Astrocyte of the spinal cord (primary cell): ENCODE data around the gene STBD1.
"Not testable (repeated sequence)": the region's sequence is repeated elsewhere in the genome, so short reads cannot be mapped to it uniquely, and the experiment has no call there.

Experiments
- DNase-seq: peaks from one replicate; pipeline ENCODE4 v3.0.0; 2011; ENCODE audit warnings: low read depth, low spot score
- H3K4me3 ChIP-seq: 2 replicates; pipeline ENCODE4 v1.5.1; 2011; ENCODE audit warnings: low read depth, mild to moderate bottlenecking, low read length, moderate library complexity
- in situ Hi-C: cut with HindIII; loops from 2 replicates; pipeline ENCODE4 v1.10.0; 2017; ENCODE audit warnings: low sequenced_read_pairs
- TF ChIP-seq, protein P1 (sequence below): IDR thresholded peaks from 2 replicates; pipeline ENCODE4 v1.5.1; 2012; ENCODE audit warnings: low read depth, mild to moderate bottlenecking, low read length, inconsistent platforms

STBD1 gene

DNA sequence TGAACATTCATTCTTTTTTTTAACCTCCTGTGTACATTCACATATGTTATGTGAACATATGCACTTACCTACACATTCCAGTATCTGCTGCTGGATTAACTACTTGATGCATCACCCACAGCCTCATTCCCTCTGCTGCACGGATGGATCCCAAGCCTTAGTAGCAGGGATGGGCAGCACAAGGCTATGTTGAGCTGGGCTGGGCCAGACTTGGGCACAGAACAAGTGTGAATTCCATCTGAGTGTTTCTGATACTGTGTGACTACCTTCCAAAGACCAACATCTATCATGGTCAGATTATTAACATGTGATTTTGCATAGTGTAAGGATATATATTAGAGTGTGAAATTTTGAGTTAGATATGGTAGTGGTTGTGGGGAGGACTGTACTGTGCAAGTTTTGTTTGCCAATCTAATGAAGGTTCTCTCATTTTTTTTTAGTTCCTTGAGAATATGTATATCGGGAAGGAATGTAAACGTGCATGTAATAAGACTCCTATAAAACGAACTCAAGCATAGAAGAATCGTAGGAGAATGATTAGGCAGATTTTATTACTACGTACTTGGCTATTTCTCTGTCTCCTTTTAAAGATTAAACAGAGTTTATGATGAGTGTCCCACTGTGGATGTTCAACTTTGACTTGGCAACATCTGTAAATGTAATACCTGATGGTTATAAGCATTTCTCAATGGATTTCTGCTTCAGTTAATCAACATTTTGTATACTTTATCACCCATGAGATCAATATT is 23.4 kb upstream of the STBD1 start:
- TF ChIP-seq, protein P1, sequence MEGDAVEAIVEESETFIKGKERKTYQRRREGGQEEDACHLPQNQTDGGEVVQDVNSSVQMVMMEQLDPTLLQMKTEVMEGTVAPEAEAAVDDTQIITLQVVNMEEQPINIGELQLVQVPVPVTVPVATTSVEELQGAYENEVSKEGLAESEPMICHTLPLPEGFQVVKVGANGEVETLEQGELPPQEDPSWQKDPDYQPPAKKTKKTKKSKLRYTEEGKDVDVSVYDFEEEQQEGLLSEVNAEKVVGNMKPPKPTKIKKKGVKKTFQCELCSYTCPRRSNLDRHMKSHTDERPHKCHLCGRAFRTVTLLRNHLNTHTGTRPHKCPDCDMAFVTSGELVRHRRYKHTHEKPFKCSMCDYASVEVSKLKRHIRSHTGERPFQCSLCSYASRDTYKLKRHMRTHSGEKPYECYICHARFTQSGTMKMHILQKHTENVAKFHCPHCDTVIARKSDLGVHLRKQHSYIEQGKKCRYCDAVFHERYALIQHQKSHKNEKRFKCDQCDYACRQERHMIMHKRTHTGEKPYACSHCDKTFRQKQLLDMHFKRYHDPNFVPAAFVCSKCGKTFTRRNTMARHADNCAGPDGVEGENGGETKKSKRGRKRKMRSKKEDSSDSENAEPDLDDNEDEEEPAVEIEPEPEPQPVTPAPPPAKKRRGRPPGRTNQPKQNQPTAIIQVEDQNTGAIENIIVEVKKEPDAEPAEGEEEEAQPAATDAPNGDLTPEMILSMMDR, result no peak
- in situ Hi-C loops, result no loop called here
- DNase-seq, result no peak
- no peak overlapping the region for H3K4me3 ChIP-seq

DNA sequence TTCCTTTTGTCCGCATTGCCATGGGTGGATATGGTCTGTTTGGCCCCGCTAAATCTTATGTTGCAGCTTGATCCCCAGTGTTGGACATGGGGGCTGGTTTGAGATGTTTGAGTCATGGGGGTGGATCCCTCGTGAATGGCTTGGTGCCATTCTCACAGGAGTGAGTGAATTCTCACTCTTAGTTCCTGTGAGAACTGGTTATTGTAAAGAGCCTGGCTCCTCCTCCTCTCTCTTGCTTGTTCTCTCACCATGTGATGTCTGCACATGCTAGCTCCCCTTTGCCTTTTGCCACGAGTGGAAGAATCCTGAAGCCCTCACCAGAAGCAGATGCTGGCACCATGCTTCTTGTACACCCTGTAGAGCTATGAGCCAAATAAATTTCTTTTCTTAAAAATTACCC is 22.6 kb upstream of the STBD1 start:
- no peak overlapping the region for H3K4me3 ChIP-seq
- TF ChIP-seq, protein P1, result no peak
- no peak for DNase-seq
- in situ Hi-C loops, result no loop called here

DNA sequence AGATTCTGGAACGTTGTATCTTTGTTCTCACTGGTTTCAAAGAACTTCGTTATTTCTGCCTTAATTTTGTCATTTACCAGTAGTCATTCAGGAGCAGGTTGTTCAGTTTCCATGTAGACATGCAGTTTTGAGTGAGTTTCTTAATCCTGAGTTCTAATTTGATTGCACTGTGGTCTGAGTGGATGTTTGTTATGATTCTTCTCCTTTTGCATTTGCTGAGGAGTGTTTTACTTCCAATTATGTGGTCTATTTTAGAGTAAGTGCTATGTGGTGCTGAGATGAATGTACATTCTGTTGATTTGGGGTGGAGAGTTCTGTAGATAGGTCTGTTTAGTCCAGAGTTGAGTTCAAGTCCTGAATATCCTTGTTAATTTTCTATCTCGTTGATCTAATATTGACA is 18.7 kb upstream of the STBD1 start:
- in situ Hi-C loops, DNase-seq: not testable (repeated sequence)

DNA sequence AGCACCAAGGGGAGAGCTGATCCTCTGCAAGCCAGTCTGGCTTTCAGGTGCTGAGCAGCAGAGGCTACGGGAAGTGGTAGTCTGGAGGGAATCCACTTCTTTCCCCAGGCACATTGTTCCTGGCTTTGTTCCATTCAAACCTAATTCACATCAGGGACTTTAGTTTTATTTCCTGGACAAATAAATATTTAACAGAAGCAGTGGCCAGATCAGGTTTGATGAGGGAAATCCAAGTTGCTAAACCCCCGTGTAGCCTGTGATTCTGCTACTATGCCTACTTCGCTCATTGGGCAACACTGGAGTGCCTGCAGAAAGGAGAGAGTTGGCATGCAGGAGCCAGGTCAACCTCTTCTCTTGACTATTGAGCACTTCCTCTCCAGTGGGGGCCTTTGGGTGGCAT is 13.8 kb upstream of the STBD1 start:
- no peak for DNase-seq
- TF ChIP-seq, protein P1, result no peak
- in situ Hi-C loops, result no loop called here
- H3K4me3 ChIP-seq, result no peak overlapping the region

More for the DNA sequence above, 18.7 kb upstream of the STBD1 start:
- not testable (repeated sequence) for H3K4me3 ChIP-seq

DNA sequence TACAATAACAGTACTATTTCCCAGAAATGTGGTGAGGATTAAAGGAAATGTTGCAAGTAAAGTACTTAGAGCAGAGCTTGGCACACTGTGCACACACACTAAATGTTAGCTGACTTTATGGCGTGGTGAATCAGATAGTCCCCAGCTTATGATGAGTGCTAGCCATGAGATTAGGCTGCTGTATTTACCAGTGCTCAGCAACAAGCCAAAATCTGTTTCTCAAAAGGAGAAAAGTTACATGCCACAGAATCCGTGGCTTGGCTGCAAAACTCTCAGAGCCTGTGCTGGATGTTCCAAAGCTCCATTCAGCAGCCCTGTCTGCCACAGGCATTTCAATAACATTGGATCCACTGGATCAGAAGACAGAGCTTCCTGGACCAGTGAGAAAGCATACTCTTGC is 12.8 kb upstream of the STBD1 start:
- TF ChIP-seq, protein P1, result no peak
- H3K4me3 ChIP-seq, result no peak overlapping the region
- in situ Hi-C loops, result no loop called here
- DNase-seq, result peak; percentile 5

- in situ Hi-C loops, result no loop called here
- no peak overlapping the region for H3K4me3 ChIP-seq
- TF ChIP-seq, protein P1, result no peak
- DNase-seq, result no peak
Measured at GRCh38 chr4:76296286-76296820, 10.2 kb upstream of the STBD1 start.

- no peak for DNase-seq
- no peak overlapping the region for H3K4me3 ChIP-seq
- in situ Hi-C loops, result no loop called here
- TF ChIP-seq, protein P1, result no peak
Measured at GRCh38 chr4:76298227-76298626, 8.3 kb upstream of the STBD1 start.
